ENCODE data around the gene DYNLRB1. TPM values are rescaled to one million over a fixed set of nuclear protein-coding genes. Genes with fewer than 3 reads are reported as not detected.

DYNLRB1 gene
- total RNA-seq, 1 experiment from 2014 or later: 127 TPM

DNA sequence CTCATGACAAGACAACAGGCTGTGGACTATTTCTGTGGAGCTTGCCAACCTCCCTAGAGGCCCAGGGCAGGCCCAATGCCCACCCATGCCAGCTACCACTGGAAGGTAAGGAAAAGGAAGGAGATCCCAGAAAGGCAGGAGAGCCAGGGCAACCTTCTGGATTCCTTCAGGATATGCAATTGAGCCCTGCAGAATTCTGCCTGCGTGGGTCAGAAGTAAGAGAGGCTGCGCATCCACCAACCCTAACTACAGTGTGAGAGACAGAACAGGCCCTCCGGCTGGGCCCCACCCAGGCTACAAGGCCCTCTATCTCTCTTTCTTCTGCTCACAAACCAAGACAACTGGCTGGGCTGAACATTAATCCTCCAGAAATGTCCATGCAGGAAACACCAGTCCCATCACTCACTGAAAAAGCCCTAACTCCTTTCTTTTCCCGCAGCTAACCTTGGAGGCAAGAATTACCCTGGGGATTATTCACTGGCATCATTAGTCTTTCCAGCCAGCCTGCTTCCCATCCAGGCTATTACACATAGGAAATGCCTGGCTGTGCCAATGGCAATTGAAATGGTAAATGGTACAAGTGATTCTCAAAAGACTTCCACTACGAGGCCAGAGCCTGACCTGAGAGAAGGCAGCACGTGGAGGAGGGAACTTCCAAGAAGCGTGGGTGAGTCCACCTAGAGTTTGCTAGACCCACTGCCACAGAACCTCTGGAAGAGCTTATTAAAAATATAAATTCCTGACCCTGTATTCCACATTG is 57.5 kb downstream of the DYNLRB1 start:
- no TSS peak for BruUV-seq (replicated peaks)
- H3K27me3 Mint-ChIP-seq (ENCODE audit: insufficient read depth, unreplicated experiment): no peaks in the 10 kb centered on the region
- H3K36me3 Mint-ChIP-seq (ENCODE audit: insufficient read depth, unreplicated experiment): peaks cover 12% of the 10 kb centered on the region
- DNase-seq (ENCODE audit: unreplicated experiment): no peak
- no peak overlapping the region for H3K4me3 Mint-ChIP-seq (ENCODE audit: unreplicated experiment)
- intact Hi-C loops (cut with micrococcal nuclease): no loop called here
- ChIA-PET POLR2A (interaction anchor here (0.6 kb wide), 1 partner anchor 16 kb away, joined by 4 read pairs; no protein-coding TSS in a partner anchor), CTCF (interaction anchor here (0.6 to 2.2 kb wide), 3 partner anchors 10 to 324 kb away, joined by 3 to 5 read pairs (median 4); no protein-coding TSS in a partner anchor)
- no peaks in the 10 kb centered on the region for H3K4me1 Mint-ChIP-seq (ENCODE audit: insufficient read depth, unreplicated experiment)
- H3K27ac Mint-ChIP-seq (ENCODE audit: low read depth, unreplicated experiment): no peak overlapping the region
- H3K9me3 Mint-ChIP-seq (ENCODE audit: unreplicated experiment): no peaks in the 10 kb centered on the region
- TF ChIP-seq, protein P1, sequence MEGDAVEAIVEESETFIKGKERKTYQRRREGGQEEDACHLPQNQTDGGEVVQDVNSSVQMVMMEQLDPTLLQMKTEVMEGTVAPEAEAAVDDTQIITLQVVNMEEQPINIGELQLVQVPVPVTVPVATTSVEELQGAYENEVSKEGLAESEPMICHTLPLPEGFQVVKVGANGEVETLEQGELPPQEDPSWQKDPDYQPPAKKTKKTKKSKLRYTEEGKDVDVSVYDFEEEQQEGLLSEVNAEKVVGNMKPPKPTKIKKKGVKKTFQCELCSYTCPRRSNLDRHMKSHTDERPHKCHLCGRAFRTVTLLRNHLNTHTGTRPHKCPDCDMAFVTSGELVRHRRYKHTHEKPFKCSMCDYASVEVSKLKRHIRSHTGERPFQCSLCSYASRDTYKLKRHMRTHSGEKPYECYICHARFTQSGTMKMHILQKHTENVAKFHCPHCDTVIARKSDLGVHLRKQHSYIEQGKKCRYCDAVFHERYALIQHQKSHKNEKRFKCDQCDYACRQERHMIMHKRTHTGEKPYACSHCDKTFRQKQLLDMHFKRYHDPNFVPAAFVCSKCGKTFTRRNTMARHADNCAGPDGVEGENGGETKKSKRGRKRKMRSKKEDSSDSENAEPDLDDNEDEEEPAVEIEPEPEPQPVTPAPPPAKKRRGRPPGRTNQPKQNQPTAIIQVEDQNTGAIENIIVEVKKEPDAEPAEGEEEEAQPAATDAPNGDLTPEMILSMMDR (IDR thresholded peaks at IDR 0.05; ENCODE audit: unreplicated experiment): no peak

DNA sequence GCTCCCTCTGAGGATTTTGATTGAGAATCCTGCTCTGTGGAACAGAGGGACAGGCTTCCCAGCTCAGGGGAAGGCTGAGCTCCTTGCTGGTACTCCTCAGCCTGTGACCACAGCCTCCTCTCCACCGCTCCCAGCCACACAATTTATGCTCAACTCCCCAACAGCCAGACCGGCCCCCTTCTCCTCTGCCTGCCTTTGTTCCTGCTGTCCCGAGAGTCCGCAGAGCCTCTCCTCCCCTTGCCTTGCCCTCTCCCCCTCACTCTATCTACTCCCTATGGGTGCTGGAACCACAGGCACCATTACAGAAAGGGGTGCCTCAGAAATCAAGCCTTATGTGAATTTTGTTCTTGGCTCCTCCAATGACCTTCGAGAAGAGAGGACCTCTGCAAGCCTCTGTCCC is 58.2 kb downstream of the DYNLRB1 start:
- intact Hi-C loops (cut with micrococcal nuclease): no loop called here
- Mint-ChIP-seq H3K36me3 (ENCODE audit: insufficient read depth, unreplicated experiment) (peaks cover 12% of the 10 kb centered on the region), H3K4me3 (ENCODE audit: unreplicated experiment) (no peak overlapping the region), H3K27me3 (ENCODE audit: insufficient read depth, unreplicated experiment) (no peaks in the 10 kb centered on the region), H3K27ac (ENCODE audit: low read depth, unreplicated experiment) (no peak overlapping the region), H3K9me3 (ENCODE audit: unreplicated experiment) (no peaks in the 10 kb centered on the region), H3K4me1 (ENCODE audit: insufficient read depth, unreplicated experiment) (no peaks in the 10 kb centered on the region)
- BruUV-seq (replicated peaks): no TSS peak
- POLR2A ChIA-PET: interaction anchor here (0.6 kb wide), 1 partner anchor 17 kb away, joined by 4 read pairs; no protein-coding TSS in a partner anchor
- TF ChIP-seq, protein P1 (IDR thresholded peaks at IDR 0.05; ENCODE audit: unreplicated experiment): no peak
- DNase-seq (ENCODE audit: unreplicated experiment): no peak
- CTCF ChIA-PET: interaction anchor here (1.4 to 2.2 kb wide), 3 partner anchors 9 to 262 kb away, joined by 4 to 7 read pairs (median 5); no protein-coding TSS in a partner anchor

GRCh38 chr20:34574861-34575260 is 58.6 kb downstream of the DYNLRB1 start:
- peaks cover 10% of the 10 kb centered on the region for H3K36me3 Mint-ChIP-seq (ENCODE audit: insufficient read depth, unreplicated experiment)
- no TSS peak for BruUV-seq (replicated peaks)
- no peak for DNase-seq (ENCODE audit: unreplicated experiment)
- no peak overlapping the region for H3K4me3 Mint-ChIP-seq (ENCODE audit: unreplicated experiment)
- H3K4me1 Mint-ChIP-seq (ENCODE audit: insufficient read depth, unreplicated experiment): no peaks in the 10 kb centered on the region
- TF ChIP-seq, protein P1 (IDR thresholded peaks at IDR 0.05; ENCODE audit: unreplicated experiment): no peak
- no peak overlapping the region for H3K27ac Mint-ChIP-seq (ENCODE audit: low read depth, unreplicated experiment)
- H3K9me3 Mint-ChIP-seq (ENCODE audit: unreplicated experiment): no peaks in the 10 kb centered on the region
- CTCF ChIA-PET: interaction anchor here (1.2 to 1.8 kb wide), 4 partner anchors 9 to 262 kb away, joined by 3 to 7 read pairs (median 5); no protein-coding TSS in a partner anchor
- intact Hi-C loops (cut with micrococcal nuclease): no loop called here
- no peaks in the 10 kb centered on the region for H3K27me3 Mint-ChIP-seq (ENCODE audit: insufficient read depth, unreplicated experiment)
- POLR2A ChIA-PET: no interaction called here

DNA sequence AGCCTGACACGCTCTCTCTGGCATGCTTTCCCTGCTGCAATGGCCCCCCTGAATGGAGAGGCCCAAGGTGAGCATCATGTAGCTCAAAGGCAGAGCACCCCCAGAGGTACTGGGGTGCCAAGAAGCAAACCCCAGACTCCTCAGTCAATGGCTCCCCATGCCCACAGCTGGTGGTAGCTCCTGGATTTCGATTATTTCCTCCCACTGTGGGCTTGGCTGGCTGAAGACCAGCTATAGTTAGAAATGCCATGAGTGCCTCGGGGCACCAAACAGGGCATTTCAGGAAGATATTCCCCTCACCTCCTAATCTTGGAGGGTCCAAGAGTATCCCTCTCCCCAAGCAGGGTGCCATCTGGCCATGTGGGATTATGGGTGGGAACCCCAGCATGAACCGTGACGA is 59.0 kb downstream of the DYNLRB1 start:
- no peaks in the 10 kb centered on the region for H3K9me3 Mint-ChIP-seq (ENCODE audit: unreplicated experiment)
- TF ChIP-seq, protein P1 (IDR thresholded peaks at IDR 0.05; ENCODE audit: unreplicated experiment): no peak
- peaks cover 8% of the 10 kb centered on the region for H3K36me3 Mint-ChIP-seq (ENCODE audit: insufficient read depth, unreplicated experiment)
- H3K27me3 Mint-ChIP-seq (ENCODE audit: insufficient read depth, unreplicated experiment): no peaks in the 10 kb centered on the region
- CTCF ChIA-PET: interaction anchor here (1.2 to 1.8 kb wide), 4 partner anchors 8 to 263 kb away, joined by 3 to 7 read pairs (median 5); no protein-coding TSS in a partner anchor
- intact Hi-C loops (cut with micrococcal nuclease): no loop called here
- no peaks in the 10 kb centered on the region for H3K4me1 Mint-ChIP-seq (ENCODE audit: insufficient read depth, unreplicated experiment)
- DNase-seq (ENCODE audit: unreplicated experiment): no peak
- H3K4me3 Mint-ChIP-seq (ENCODE audit: unreplicated experiment): no peak overlapping the region
- H3K27ac Mint-ChIP-seq (ENCODE audit: low read depth, unreplicated experiment): no peak overlapping the region
- no TSS peak for BruUV-seq (replicated peaks)
- POLR2A ChIA-PET: no interaction called here
